HG03575 (cell line): Measurements from ENCODE around the gene NUBP1.
"Not testable (repeated sequence)": the region's sequence is repeated elsewhere in the genome, so short reads cannot be mapped to it uniquely, and the experiment has no call there.

Experiments
- ATAC-seq: cut with Tn5 transposase; IDR thresholded peaks from one replicate; pipeline ENCODE4 v1.9.1; 2021; ENCODE audit not compliant: unreplicated experiment, insufficient number of reproducible peaks, low FRiP score; ENCODE audit errors: extremely low read depth

The NUBP1 gene

DNA sequence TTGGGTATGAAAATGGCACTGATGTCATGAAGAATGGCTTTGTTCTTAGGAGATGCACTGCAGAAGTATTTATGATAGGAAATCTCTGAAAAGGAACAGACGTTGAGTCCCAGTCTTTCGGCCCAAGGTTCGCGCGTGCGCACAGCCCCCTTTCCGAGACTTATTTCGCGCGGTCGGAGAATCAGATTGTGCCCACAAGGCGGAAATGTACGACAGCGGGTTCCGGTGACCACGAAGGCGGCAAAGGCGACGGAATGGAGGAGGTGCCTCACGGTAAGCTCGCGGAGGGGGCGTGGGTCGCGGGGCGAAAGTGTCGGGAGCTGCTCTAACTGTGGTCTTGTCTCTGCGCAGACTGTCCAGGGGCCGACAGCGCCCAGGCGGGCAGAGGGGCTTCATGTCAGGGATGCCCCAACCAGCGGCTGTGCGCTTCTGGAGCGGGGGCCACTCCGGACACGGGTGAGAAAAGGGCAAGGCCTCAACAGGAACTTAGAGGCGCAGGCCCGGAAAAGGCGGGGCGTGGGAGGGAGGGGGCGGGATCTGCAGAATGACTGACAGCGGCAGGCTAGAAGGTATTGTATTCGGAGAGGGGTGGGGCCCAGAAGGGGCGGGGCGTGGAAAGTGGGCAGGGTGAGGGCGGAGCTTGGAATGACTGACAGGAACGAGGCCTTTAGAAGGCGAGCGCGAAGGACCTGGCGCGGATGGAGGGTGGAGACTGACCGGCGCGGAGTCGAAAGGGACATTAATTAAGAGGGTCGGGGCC lies at the start of gene NUBP1:
Gene NUBP1, plus strand, starts transcription at position 233 of the 760 bp plus-strand sequence. Its CDS starts 22 bp downstream, at position 255.
- ATAC-seq: no peak

DNA sequence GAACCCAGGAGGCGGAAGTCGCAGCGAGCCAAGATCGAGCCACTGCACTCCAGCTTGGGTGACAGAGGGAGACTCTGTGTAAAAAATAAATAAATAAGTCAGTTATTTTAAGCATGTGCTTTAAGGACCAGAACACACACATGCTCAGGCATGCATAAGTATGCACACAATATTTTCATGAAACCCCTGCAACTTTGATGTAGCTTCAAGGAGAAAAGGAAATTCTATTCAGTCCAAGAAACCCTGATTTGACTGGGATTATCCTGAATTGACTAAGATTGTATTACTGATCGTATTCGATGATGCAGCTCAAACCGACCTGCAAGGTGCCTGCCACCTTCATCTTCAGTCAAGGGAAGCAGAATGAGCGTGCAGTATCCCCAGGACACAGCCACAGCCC lies 49.8 kb upstream of the NUBP1 start:
- ATAC-seq: no peak

DNA sequence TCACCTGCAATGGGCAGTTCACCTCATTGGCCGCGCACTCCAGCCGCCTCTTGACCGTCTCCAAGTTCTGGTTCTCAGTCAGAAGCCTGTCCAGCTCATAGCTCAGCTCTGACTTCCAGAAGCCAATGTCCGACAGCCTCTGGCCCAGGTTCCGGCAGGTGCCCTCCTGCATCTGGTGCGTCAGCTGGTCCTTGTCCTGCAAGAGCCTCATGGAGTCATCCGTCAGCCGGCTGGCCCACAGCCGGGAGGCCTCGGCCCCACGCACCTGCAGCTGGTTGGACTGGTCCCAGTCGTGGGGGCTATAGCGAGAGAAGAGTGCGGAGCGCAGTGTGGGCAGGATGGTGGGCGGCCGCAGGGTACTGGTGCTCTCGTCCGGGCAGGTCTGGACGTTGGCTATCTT lies 49.3 kb upstream of the NUBP1 start:
- ATAC-seq: no peak

DNA sequence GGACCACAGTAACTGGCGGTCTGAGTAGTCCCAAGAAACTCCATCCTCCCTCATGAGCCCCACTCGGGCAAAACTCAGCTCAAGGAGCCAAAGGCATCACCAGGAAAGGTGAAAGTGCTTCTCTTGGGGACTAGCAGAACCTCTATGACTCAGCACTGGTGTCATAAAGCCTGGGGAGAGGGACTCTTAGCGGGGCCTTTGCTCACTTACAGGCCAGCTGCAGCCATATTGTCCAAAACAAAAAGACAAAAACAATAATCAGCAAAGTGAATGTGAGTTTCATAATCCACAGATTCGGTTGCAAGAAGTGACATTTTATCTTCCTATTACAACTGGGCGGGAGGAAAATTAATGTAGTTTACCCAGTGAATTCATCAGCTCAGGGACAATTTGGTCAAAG lies 48.8 kb upstream of the NUBP1 start, which contains the start of gene TEKT5:
Gene TEKT5, minus strand, starts transcription at position 101 of the 400 bp plus-strand sequence. Its CDS starts 57 bp downstream, at position 44.
- no peak for ATAC-seq

DNA sequence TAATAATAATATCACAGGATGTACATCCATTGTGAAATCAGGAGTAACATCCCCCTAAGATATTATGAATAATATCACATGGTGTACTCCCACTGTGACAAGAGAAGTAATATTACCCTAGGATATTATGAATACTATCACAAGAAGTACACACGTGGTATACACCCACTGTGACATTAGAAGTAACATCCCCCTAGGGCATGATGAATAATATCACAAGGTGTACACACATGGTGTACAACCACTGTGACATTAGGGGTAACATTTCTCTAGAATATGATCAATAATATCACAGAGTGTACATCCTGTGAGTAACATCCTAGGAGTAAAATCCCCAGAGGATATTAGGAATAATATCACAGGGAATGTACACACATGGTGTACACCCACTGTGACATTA lies 43.9 kb upstream of the NUBP1 start:
- no peak for ATAC-seq

DNA sequence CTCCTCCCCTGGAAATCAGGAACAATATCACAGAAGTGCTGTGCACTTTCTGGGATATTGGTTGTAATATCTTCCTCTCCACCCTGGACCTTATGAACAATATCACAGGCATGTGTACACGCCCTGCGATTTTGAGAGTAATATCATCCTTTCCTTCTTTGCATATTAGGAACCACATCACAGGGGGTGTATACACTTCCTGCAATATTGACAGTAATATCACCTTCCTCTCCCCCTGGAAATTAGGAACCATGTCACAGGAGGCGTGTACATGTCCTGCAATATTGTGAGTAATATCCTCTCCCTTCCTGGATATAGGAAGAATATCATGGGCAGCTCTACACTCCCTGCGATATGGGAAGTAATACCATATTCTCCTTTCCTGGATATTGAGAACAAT lies 34.7 kb upstream of the NUBP1 start:
- ATAC-seq: no peak

DNA sequence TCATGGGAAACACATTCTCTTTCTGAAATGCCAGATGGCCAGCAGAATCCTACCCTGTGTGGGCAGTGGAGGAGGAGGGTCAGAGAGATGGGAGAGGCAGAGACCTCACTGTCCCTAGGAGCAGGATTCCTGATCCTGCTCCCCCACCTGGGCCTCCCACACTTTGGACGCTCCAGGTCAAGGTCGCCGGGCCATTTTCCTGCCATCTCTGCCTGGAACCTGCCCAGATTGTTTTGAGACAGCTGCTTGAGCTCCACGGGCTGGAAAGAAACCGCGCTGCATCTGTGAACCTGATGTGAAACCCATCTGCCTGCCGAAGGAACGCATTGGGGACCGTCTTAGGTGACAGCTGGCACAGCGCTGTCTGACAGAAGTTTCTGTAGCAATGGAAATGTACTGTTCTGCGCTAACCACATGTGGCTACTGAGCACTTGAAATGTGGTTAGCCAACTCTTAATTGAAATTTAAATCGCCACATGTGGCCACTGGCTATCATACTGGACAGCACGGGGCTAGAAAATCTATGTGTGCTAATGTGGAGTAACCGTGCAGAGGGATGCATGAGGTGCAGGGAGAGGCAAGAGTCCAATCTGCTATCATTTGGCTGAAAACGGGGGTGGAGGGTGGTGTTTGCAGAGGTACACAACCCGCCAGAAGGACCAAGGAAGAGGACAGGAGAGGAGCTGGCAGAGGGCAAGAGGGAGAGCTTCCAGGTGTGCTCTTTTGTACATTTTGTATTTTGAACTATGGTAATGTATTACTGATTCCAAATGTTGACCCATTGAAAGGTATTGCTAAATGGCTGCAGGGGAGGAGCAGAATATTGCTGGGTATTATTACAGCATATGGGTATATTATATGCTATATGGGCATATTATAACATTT lies 15.4 kb upstream of the NUBP1 start:
- no peak for ATAC-seq

DNA sequence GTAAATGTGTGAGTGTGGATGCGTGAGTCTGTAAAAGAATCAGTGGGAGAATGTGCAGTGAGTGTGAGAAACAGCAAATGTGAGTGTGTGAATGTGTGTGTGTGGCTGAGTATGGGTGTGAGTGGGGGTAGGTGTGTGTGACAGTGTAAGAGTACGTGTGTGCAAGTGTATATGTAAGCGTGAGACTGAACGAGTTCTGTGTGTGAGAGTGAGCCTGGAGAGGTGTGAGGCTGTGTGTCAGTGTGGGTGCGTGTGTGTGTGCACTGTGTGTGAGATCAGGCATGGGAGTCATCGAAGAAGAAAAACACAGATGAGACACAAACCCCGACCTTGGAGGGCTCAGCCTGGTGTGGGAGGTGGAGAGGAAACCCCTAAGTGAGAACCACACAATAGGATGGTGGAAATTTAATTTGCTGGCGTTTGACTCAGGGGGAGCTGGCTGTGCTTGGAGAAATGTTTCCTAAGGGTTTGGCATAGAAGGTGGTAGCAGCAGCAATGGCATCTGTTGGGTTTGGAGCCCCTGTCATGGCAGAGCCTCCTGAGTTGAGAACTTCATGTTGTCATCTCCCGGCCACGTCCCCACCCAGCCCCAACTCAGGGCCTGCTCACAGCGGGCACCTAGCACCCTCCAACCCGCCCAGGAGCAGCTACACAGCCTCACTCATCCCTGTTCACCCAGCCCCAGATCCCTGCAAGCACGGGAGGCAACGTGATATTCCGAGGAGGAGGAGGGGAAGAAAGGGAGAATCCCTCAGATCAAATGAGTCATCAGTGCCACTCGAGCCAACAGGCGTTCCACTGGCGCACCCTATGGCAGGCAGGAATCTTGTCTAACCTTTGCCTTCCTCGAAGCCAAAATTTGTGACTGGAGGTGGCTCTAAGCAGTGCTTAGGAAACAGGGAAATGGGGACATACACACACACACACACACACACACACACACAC lies 14.3 kb upstream of the NUBP1 start:
- ATAC-seq: no peak

DNA sequence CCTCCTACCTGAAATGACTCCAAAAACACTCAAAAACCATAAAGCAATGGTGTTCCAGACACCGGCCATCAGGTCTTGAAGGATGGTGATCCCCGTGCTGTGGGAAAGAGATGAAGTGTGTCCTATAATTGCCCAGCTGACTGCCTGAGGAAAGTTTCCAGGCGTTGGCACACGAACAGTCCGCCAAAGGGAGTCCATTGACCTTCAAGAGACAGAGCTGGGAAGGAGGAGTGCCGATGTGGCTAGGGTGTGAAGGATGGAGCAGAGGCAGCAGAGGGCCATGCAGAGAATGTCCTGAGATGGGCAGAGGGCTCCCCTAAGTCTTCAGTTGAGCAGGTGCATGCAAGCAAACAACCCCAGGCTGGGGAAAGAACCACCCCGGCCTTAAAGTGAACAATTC lies 11.9 kb upstream of the NUBP1 start:
- no peak for ATAC-seq

DNA sequence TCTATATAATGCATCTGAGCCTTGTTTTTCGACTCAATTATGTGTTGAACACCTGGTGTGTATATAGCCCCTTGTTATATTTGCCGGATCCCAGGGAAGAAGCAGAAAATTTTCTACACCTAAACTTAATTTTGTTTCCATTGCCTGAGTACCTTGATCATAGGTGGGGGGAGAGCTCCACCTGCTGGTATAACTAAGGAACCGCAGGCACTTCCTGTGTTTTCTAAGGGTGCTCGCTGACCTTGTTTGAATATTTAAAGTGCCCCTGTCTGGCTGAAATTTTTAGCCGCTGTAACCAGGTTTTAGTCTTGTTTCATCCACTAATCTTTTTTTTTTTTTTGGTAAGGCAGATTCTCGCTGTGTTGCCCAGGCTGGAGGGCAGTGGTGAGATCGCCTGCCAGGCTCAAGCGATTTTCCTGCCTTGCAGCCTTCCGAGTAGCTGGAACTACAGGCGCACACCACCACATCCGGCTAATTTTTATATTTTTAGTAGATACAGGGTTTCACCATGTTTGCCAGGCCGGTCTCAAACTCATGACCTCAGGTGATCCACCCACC lies 6.5 kb upstream of the NUBP1 start:
- ATAC-seq: no peak

DNA sequence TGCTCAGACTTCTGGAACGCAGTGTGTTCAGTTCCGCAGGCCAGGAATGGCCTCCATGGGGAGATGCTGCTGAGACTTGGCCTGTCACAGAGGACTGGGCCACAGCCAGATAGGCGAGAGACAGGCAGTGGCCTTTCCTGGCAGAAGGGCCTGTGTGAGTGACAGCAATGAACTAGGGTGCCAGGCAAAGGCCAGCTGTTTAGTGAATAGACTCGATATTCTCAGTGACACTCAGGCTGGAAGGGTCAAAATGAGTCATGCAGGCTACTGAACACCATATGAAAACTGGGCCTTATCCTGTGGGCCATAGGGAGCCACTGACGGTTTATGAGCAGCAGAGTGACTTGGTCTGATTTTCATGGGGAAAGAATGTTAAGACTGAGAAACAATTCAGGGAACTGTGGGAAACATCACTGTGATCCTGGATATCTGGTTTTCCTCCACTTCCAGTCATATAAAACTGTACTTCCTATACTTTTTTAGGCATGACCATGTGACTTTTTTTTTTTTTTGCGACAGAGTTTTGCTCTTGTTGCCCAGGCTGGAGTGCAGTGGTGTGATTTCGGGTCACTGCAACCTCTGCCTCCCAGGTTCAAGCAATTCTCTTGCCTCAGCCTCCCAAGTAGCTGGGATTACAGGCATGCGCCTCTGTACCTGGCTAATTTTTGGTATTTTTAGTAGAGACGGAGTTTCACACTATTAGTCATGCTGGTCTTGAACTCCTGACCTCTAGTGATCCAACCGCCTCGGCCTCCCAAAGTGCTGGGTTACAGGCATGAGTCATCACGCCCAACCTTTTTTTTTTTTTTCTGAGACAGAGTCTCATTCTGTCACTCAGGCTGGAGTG lies 5.2 kb upstream of the NUBP1 start:
- peak; percentile 44 for ATAC-seq

DNA sequence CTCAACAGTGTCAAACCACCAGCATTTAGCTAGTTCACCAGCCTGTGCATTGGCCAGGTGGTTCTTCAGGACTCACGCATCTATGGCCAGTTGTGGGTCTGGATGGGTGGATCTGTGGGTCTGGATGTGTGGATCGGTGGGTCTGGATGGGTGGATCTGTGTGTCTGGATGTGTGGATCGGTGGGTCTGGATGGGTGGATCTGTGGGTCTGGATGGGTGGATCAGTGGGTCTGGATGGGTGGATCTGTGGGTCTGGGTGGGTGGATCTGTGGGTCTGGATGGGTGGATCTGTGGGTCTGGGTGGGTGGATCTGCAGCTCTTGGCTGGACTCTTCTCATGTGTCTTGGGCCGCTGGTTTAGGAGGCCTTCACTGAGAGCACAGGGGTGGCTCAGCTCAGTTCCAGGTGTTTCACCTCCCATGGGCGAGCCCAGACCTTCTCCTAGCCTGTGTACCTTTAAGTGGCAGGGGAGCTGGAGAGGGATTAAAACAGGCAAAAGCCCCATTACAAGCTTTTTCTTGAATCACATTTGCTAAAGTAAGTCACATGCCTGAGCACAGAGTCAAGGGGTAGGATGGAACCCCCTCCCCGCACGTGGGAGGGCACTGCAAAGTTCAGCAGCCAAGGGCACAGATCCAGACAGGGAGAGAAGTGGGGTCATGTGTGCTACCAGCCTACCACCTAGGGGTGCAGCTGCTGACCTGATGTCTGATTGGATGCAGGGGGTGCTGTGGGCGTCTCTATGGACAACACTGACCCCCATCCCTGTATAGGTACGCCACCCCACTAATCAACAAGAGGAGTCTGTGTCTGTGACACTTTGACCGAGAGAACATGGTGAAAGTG lies 3.4 kb upstream of the NUBP1 start:
- ATAC-seq: no peak

DNA sequence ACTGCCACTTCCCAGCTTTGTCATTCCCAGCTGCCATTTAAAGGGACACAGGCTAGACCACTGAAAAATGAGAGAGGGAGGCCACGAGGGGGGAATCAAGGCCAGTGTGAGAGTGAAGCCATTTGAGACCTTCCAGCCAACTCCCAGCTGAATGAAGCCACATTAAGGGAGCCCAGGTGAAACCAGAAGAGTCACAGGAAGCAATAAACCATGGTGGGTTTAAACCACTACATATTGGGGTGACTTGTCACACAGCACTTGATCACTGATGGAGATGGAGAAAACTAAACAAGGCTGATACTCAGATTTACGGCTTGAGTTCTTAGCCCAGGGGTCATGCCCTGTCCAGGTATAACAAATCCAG lies 2.8 kb upstream of the NUBP1 start:
- ATAC-seq: no peak

DNA sequence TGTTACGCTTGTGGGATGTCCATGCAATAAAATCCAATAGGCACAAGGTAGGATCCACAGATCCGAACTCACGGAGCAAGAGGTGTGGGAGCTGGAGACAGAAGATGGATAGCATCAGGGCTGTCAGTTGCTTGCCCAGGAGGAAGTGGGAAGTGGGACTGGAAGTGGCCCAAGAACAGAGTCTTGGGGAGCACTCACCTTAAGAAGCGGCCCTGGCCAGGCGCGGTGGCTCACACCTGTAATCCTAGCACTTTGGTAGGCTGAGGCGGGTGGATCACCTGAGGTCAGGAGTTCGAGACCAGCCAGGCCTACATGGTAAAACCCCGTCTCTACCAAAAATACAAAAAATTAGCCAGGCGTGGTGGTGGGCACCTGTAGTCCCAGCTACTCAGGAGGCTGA lies 2.4 kb upstream of the NUBP1 start:
- not testable (repeated sequence) for ATAC-seq

DNA sequence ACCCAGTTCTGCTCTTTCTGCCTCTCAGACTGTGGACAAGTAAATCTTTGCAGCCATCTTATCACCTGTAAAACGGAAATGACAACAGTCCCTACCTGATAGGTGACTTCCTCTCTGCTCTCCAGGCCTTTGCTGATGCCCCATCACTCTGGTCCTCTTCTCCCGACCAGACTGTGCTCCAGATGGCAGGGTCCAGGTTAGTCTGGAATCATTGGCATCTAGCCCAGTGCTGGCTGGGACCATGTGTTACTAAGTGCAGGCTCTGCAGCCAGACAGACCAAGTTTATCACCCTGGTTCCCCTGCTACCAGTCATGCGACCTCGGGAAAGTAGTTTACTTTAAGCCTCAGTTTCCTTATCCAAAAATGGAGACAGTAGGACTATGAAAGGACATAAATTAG lies 1.8 kb upstream of the NUBP1 start:
- ATAC-seq: no peak

DNA sequence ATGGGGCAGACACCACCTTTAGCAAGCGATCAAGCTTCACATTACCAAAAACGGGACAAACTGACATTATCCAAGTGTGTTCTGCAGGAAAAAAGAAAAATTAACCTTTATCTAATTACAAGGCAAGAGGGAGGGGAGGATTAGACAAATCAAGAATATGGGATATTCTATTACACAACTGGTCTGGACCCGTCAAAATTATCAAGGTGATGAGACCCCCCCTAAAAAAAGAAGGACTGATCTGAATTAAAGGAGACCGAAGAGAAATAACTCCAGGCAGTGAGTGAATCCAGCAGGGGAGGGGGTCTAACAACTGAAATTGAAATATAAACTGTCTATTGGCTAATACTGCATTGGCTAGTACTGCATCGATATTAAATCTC lies 424 bp upstream of the NUBP1 start:
- ATAC-seq: no peak

DNA sequence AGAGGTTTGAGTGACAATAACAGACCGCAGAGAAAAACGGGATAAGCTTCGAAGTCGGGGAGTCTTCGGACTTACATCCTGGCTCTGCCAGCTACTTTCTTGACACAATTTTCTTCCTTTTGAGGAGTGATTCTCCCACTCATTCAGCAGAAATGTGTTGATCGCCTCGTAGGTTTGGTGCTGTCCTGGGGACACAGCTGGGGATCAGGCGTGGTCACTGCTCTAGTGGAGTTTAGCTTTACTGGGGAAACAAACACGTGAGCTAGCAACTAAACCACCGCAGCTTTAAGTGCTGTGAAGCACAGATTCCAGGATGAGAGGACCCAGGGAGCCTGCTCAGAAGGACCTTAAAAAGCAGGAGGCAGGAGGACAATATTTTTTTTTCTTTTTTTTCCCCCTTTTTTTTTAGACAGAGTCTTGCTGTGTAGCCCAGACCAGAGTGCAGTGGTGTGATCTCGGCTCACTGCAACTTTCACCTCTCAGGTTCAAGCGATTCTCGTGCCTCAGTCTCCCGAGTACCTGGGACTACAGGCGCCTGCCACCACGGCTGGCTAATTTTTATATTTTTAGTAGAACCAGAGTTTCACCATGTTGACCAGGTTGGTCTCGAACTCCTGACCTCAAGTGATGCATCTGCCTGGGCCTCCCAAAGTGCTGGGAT lies 858 bp downstream of the NUBP1 start:
- no peak for ATAC-seq
